NK-92 (cell line): Measurements from ENCODE around the gene ZNF777.
"Not testable (repeated sequence)": the region's sequence is repeated elsewhere in the genome, so short reads cannot be mapped to it uniquely, and the experiment has no call there.

Source experiments
- DNase-seq: peaks from one replicate; lab custom pipeline; 2025; ENCODE audit not compliant: unreplicated experiment; lab: John Stamatoyannopoulos, UW

ZNF777 gene

DNA sequence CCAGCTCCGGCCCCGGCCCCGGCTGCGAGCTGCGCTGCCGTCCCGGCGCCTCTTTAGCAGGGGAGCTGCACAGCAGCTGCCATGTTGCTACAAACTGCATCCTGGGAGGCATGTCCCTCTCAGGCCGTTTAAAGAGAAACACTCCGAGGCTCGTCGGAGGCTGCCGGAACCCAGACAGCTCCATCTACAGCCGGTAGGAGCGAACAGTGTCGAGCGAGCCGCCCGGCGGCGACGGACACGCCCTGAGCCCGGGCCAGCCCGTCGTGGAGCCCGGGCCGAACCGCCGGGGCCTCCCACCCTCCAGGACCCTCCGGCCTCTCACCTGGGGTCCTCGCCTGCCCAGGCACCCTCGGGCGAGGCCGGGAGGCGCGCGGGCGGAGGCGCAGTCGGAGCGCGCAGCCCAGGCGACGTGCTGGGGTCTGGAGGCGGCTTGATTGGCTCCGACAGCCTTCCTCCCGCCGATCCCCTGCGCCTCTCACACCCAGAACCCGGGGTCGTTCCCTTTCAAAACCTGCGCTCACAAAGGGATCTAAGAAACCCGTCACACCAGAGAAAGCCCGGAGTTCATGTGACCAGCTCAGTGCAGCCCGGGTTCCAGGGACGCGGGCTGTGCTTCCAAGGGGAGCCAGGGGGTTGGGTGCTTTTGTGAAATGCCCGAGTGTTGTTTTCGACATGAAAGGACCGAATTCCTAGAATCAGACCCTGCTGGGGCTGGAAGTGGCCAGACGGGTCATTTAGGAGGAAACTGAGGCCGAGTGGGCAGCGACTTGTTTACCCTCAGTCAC lies at the start of gene ZNF777:
TSS of gene ZNF777 (minus strand) at position 570 of the 785 bp plus-strand sequence. CDS start 5,040 bp downstream, outside the sequence.
- no peak for DNase-seq

DNA sequence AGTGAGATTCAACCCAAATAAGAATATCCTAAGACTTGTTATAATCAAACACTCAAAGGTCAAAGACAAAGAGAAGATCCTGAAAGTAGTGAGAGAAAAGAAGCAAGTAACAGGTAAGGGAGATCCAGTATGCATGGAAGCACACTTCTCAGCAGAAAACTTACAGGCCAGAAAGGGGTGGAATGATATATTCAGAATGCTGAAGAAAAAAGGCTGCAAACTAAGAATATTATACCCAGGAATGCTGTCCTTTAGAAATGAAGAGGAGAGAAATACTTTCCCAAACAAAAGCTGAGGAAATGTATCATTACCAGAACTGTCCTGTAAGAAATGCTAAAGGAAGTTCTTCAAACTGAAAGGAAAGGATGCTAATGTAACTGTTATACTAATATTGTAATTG lies 49.4 kb upstream of the ZNF777 start:
- no peak for DNase-seq

DNA sequence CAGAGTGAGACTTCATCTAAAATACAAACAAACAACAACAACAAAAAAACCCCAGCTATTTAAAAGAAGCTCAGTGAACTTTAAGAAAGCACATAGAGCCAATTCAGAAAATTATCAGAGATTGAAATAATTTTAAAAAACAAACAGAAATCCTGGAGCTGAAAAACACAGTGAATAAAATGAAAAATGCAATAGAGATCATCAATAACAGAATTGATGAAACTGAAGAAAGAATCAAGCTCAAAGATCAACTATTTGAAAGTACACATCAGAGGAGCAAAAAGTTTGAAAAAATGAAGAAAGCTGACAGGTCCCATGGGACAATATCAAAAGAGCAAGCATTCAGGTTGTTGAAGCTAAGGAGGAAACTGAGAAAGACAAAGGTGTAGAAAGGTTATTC lies 48.9 kb upstream of the ZNF777 start:
- DNase-seq: no peak

DNA sequence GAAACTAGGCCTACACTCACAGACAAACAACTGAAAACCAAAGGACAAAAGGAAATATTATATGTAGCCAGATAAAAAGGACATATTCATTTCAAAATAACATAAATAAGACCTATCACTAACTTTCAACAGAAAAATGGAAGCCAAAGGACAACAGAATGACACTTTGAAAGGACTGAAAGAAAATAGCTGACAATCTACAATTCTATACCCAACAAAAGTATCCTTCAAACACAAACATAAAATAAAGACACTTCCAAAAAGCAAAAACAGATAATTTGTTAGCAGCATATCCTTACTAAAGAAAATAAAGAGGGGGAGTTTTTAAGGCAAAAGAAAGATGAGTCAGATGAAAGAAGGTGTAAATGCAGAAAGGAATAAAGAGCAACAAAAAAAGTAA lies 44.7 kb upstream of the ZNF777 start:
- no peak for DNase-seq

DNA sequence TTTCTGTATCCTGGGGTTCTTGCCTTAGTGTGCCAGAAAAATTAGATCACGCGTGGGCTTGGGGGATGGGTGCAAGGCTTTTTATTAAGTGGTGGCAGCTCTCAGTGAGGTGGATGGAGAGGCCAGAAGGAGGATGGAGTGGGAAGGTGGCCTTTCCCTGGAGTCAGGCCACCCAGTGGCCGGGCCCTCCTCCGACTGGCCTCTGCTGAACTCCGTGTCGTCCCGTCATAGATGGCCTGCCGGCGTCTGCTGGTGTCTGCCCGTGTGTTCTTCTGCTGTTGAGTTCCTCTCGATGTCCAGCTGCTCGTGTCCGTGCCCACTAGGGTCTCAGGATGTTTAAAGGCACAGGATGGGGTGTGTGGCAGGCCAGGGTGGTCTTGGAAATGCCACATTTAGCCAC lies 40.8 kb upstream of the ZNF777 start:
- DNase-seq: no peak

DNA sequence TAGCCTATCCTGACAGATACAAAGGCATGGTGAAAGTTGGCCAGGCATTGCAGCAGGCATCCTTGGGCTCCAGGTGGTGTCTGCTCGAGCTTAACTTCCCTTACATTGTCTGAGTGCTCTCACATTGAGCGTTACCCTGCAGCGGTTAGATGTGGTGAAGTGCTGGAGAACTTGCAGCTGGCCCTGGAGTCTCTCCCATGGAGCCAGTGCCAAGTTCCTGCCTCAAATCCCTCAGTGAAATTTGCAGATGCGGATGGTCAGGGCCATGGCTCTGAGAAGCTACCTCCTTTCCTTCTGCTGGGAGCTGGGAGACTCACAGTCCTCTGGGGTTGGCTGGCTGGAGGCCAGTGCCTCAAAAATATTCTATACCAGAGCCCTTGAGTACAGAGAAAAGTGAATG lies 40.0 kb upstream of the ZNF777 start:
- no peak for DNase-seq

DNA sequence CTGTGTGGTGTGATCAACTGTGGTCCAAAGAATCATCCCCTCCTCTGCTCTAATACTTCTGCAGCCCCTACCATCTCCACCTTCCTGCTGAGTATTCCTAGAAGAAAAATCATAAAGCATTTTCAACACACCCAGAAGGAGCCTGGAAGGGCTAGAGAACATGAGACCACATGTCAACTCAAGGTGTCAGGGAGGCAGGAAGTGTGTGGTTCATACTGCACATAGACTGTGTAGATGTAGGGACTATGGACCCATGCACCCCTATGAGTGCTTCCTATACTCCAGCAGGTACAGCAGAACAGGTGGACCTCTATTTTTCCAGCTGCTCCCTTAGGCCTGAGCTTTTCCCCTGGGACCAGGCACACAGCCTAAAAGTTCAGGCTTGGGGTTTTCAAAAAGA lies 39.3 kb upstream of the ZNF777 start:
- no peak for DNase-seq

DNA sequence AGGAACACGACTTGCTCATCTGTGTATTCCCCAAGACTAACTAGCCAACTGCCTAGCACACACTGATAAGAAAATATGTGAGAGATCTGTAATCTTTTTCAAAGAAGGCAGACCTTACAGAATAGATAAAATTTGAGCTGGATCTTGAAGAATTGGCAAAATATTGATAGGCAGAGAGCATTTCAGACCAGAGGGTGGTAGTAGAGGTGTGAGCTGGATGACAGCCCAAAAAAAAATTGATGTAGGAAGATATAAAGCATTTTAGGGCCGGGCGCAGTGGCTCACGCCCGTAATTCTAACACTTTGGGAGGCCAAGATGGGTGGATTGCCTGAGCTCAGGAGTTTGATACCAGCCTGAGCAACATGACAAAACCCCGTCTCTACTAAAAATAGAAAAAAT lies 37.9 kb upstream of the ZNF777 start:
- DNase-seq: no peak

DNA sequence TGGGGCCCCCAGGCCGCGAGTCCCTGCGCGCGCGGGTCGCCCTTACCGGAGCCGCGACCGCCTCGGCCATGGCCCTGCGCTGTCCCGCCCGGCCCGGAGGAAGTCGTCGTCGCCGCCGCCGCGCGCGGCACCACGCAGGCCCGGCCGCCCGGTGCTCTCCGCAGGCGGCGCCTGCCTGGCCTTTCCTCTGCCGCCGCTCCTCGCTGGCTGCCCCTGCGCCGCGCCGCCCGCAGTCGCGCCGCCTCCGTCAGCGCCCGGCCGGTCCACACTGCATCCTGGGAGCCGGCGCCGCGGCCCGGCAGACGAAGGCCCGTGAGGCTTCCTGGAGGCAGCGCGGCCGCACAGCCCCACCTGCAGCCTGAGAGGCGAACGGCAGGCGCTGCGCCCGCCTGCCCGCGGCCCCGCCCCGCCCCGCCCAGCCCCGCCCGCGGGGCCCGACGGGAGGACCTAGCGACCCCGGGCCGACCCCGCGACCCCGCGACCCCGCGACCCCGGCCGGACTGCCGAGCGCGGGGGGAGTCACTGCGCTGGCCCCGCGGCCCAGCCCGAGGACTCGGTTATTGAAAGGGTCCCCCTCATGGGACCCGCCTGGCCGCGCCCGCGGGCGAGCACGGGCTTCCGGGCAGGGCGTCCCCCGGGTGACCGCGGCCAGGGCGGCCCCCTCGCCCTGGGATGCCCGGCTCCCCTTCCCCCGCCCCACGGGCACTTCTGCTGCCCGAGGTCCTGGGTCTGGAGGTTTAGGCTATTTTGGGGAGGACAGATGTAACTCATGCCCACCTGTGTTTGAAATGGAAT lies 36.8 kb upstream of the ZNF777 start, which contains the start of gene ZNF746:
TSS of gene ZNF746 (minus strand) at position 343 of the 795 bp plus-strand sequence. CDS start at position 70, 273 bp downstream.
- DNase-seq: no peak

DNA sequence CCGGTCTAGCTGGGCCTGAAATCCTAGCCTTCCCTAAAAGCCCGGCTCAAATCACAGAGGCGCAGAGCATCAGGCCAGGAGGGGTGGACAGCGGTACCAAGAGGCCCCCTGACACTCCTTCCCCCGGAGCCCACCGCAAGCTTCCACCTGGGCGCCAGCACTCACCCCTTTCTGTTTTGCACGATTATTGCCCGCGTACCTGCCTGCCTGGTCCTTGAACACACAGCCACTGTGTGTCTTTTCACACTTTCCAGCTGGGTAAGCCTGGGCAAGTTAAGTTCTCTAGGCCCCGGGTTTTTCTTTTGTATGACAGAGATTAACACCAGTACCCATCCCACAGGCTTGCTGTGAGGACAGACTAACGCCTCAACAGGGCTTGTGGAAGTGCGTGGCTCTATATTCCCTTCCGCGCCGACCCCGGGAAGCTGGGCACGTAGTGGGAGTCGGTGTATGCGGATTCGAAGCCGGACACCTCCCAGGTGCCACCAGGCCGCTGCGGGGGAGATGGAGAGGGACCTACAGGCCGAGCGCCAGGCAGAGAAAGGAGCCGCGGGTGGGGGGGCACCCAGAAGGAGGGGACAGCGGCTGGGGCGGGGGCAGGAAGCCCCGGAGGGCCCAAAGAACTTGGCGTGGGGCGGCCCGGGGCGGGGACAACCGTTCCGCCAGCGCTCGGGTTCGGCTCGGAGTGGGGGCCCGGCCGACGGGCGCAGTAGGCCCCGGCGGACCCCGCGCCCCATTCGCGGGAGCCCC lies 36.0 kb upstream of the ZNF777 start:
- DNase-seq: no peak

DNA sequence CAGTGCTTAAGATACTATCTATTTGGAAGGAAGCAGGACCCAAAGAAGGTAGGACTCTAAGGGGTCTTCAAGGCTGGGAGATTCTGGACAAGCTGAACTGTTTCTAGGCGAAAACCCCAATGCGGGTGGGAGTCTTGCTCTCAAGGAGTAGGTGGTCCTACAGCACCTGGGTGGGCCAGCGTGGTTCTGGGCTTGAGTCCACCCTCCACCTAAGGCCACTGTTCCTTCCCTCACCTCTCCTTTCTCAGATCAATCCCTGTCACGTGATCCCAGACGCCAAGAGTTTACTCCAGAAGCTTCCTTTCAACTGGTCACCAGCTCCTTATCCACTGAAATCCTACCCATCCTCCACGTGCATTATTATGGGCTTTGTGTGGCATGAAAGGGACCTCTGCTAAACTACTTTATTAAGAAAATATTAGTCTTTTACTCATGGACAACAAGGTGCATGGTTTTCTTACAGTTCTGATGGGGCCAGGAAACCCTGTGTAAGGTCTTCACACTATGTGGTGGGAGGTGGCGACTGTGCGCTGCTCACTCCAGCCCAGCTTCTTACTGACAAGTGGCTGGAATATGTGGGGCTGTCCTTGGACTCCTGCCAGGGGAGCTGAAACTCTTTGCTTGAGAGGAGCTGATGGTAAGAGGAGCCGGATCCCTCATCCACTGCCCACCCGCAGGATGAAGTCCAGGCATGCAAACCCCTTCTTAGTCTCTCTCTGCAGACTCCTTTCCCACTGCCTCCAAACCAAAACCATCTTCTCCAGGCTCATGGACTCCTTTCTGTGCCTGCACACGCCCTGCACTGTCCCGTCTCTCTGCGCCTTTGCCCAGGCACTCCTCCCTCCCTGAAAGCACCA lies 35.2 kb upstream of the ZNF777 start:
- no peak for DNase-seq

DNA sequence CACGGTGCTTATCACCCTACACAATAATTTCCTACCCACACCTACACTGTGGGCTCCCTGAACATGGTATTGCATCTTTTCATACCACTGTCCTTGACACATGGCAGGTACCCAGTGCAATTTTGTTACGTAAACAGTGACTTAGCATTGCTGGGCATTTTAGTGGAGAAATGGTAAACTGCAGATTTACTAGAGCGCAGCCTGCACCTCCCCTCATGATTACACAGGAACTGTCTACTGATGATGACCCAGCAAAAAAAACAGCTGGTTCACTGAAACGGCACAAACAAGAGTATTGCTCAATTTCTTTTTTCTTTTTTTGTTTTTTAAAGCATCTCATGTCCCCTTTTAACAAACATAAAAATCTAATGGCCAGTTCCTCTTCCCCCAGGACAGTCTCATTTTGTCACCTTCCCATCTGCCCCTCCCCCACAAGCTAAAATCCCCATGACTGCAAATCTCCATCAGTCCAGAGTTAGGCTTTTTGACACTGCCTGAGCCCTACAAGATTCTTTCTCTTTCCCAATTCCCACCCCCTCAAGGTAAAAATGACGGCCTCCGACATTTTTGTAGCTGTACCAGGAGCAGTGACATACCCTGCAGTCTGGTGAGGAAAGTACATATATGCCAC lies 34.0 kb upstream of the ZNF777 start:
- no peak for DNase-seq

DNA sequence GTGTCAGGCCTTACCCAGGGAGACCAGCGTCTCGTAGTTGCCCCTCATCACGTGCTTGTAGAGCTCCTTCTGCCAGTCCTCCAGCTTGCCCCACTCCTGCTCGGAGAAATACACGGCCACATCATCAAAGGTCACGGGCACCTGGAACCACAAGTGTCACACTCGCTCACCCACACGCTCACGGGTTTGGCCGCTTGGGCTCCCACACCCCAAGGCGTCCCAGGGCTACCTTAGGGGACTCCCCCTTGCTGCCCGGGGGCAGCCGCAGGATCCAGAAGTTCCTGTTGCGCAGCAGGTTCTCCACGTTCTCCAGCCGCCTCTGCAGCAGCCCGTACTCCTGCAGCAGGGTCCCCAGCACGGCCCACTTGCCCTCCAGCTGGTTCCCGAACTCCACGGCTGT lies 33.1 kb upstream of the ZNF777 start:
- not testable (repeated sequence) for DNase-seq

DNA sequence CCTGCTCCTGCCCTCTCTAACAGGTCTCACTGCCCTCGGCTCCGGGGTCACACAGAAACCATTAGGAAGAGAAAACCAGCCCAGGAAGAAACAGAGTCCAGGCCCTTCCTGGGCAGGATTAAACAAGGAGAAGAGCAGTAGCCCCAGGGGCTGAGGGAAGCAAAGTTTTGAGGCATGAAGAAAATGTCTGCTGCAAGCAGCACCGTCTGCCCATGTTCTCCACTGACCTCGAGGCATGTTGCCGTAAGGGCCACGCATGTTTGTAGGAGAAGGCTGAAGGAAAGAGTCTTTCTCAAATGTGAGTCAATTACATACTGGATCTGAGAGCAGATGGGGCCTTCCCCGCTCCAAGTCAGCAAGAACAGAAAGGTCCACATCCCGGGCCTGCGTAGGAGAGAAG lies 32.5 kb upstream of the ZNF777 start:
- DNase-seq: no peak

DNA sequence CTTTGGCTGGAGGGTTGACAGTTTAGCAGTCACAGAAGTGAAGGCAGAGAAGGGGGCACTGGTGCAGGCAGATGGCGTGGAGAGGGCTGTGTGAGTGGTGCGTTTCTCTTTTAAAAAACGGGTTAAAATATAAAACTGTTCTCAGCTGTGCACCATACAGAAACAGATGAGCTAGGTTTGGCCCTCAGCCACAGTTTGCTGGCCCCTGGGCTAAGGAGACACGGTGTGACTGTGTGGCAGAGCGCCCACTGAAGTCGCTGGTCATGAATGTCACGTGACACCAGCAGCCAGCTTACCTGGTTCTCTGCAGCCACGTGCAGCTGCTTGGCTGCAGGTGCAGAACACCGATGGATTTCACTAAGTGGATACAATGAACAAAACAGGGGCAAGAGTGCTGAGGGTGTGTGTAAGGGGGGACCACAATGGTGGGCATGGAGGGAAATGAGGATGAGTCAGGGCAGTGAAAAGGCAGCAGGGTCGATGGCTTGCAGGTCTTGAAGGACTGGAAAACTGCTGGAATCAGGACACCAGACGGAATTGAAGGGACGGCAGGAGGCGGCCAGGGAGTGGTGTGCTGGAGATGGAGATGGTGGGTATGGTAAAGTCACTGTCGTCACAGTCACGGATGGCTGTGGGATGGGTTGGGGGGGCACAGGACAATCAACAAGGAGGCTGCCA lies 29.4 kb upstream of the ZNF777 start:
- DNase-seq: no peak

DNA sequence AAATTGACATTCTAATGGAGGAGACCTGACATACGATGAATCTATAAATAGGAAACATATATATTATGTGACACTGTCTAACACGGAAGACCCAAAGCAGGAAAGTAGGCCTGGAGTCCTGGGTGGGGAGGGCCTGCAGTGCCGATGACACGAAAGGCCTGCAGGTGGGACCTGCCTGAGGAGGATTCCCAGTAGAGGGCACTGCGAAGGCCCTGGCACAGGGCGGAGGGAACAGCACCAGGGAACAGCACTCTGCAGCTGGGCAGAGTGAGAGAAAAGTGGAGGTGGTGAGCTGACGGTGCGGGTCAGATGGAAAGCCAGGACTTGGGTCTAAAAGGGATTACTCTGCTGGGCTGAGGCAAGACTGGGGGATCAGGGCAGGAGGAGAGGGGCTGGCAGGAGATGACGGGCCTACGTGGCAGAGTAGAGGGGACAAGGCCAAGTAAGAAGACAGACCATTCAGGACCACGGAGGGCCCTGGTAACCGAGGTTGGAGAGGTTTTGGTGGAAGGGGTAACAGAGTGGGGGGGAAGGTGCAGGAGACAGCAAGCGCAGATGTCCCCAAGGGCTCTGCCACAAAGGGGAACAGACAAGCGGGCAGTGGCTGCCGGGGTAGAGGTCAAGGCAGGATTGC lies 28.6 kb upstream of the ZNF777 start:
- DNase-seq: no peak

DNA sequence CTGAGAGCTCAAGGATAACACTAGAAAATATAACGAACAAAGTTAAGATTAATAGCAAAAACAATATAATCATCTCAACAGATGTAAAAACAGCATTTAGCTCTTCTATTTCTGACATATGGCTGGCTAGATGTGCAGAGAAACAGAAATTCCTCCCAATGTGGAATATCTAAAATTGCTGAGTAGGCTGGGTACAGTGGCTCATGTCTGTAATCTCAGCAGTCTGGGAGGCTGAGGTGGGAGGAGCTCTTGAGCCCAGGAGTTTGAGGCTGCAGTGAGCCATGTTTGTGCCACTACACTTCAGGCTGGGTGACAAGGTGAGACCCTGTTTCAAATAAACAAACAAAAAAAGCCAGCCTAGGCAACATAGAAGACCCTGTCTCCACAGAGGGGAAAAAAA lies 18.7 kb upstream of the ZNF777 start:
- DNase-seq: no peak

DNA sequence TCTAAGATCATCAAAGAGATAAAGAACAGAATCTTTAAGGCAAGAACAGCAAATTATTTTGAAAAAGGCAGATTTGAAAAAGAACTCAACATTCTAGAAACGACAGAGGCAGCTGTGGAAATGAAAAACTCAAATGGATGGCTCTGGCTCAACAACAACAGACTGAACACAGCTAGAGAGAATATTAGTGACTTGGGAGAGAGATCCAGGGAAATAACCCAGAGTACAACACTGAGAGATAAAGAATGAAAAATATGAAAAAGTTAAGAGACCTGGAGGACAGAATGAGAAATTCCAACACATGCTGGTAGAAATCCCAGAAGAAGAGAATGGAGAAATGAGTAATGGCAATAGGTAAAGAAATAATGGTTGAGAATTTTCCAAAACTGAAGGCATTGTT lies 17.9 kb upstream of the ZNF777 start:
- DNase-seq: no peak
